Left forelimb (tissue), 1 donor: ENCODE results near the gene CD2.

Experiments
- DNase-seq: peaks from one replicate; pipeline ENCODE4 v3.0.0-alpha.2; 2018; ENCODE audit warnings: low spot score

The CD2 gene, protein sequence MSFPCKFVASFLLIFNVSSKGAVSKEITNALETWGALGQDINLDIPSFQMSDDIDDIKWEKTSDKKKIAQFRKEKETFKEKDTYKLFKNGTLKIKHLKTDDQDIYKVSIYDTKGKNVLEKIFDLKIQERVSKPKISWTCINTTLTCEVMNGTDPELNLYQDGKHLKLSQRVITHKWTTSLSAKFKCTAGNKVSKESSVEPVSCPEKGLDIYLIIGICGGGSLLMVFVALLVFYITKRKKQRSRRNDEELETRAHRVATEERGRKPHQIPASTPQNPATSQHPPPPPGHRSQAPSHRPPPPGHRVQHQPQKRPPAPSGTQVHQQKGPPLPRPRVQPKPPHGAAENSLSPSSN

DNA sequence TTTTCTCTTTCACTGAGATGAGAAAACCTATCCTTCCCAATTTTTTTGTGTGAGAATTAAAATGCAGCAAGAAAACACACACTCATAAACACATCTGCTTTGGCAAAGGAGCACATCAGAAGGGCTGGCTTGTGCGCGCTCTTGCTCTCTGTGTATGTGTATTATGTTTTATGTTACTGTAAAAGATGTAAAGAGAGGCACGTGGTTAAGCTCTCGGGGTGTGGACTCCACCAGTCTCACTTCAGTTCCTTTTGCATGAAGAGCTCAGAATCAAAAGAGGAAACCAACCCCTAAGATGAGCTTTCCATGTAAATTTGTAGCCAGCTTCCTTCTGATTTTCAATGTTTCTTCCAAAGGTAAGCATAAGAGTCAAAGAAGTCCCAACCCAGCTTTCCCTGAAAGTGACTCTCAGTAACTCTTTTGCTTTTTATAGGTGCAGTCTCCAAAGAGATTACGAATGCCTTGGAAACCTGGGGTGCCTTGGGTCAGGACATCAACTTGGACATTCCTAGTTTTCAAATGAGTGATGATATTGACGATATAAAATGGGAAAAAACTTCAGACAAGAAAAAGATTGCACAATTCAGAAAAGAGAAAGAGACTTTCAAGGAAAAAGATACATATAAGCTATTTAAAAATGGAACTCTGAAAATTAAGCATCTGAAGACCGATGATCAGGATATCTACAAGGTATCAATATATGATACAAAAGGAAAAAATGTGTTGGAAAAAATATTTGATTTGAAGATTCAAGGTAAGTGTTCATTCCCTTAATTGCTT is at the start of gene CD2:
Gene CD2, plus strand, starts transcription at position 233 of the 780 bp plus-strand sequence. Its CDS starts 63 bp downstream, at position 296.
- no peak for DNase-seq

DNA sequence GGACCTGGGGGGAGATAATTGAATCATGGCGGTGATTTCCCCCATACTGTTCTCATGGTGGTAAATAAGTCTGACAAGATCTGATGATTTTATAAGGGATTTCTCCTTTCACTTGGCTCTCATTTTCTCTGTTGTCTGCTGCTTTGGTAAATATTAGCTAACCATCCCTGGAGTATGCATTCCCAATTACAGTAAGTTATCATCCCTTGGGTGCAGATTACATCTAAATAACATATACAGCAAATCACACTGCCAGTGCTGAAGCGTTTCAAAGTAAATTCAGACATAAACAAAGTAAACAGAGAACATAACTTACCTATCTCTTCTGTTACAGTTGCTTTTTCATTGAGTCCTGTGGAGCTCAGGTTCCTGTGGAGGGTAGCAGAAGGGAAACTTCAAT is 48.1 kb upstream of the CD2 start:
- DNase-seq = no peak

DNA sequence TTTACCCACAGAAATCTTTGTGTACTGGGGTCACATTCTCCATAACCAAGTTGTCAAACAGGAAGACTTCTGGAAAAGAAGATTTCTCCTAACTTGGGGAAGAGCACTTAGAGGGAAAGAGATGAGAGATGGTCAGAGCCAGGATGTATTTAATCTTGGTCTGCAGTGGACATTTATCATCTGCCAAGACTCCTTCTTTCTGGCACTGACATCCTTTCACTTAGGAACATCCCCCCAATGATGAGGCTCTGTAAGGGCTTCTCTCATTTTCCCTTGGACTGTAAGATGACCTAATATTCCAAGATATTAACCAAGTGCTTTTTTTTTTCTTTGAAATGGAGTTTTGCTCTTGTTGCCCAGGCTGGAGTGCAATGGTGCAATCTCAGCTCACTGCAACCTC is 47.4 kb upstream of the CD2 start:
- no peak for DNase-seq

DNA sequence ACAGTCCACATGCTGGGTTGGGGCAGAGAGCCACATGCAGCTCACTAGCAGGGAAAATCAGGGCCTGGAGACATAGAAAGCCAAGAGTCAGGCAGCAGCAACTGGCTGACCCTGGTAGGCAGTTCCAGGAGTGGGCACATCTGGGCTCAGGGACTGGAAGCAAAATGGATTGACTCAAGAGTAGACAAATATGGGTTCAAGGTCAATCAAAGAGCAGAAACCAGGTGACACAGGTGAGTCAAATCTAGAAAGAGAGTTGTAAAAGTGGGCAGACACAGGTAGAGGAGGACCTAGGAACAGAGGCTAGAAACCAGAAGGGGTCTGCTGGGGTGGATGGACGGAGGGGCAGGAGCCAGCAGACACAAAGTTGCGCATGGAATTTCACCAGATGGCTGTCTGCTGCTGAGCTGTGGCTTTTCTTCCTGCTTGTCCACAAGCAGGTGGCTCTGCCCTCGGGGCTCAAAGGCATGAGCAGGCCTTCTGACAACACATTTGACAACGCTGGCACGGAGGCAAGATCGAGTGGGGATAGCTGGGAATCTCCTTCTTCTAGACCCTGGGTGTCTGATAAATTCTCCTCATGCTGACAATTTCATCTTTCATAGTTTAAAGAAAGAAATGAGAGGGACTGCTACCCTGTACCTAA is 45.9 kb upstream of the CD2 start:
- no peak for DNase-seq

DNA sequence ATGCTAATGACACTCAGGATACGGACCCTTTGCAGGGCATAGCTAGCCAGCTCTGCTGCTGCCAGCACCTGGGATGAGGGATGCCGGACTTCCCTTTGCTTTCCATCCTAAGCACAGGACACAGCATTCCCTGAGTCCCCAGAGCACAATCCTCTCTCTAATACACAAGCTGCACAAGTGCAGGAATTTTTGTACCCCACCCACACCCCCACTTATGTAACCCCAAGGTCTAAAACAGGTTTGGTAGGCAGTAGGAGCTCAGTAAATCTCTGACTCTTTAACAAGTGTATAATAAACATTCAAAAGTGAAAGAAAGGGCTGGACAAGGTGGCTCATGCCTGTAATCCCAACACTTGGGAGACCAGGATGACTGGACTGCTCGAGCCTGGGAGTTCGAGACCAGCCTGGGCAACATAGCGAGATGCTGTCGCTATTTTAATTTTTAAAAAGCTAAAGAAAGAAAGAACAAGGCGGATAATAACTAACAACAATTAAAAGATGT is 44.5 kb upstream of the CD2 start:
- DNase-seq = no peak

DNA sequence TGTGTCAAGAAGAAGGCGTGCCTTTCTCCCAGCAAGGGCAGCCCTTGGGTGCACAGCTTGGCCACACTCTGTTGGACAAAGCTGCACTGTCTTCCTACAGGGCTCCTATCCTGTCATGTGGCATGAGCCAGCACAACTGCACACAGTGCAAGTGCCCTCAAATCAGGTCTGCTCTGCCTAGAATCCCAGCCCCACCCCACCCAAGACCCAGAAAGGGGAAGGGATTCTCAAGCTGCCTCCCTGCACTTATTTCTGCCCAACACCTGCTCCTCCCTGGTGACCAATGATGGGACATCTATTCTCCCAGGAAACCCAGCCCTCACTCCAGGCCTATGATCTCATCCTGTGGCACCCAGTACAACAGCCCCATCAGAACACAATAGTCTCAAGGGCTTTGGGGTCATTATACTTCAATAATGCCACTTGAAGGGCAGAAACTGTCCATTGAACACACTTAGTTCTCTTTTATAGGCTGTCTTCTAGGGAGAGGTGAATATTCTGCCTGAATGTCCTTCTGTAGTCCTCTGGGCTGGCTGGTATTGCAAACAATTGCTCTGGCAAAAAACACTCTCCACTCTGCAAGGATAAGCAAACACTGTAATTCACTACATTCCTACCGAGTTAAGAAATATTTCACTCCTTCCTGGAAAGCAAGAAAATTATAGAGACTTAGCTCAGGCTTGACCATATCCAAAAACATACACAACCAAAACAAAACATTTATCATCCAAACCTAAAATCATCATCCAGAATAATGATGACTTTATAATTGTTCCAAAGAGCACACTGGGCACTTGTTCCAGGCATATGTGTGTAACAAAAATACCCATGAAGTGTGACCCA is 43.6 kb upstream of the CD2 start:
- no peak for DNase-seq

DNA sequence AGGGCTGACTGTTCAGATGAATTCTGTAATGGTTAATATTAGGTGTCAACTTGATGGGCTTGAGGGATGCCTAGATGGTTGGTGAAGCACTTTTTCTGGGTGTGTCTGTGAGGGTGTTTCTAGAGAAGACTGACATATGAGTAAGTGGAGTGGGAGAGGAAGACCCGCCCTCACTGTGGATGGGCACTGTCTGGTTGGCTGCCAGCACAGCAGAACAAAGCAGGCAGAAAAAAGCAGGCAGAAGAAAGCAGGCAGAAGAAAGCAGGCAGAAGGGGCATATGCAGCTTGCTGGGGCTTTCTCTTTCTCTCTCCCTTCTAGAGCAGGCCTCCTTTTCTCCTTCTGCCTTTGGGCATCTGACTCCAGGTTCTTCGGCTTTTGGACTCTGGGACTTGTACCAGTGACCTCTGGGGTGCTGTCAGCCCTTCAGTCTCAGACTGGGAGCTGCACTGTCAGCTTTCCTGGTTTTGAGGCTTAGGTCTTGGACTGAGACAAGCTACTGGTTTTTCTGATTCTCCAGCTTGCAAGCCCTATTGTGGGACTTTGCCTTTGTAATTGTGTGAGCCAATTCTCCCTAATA is 42.9 kb upstream of the CD2 start:
- DNase-seq = no peak

DNA sequence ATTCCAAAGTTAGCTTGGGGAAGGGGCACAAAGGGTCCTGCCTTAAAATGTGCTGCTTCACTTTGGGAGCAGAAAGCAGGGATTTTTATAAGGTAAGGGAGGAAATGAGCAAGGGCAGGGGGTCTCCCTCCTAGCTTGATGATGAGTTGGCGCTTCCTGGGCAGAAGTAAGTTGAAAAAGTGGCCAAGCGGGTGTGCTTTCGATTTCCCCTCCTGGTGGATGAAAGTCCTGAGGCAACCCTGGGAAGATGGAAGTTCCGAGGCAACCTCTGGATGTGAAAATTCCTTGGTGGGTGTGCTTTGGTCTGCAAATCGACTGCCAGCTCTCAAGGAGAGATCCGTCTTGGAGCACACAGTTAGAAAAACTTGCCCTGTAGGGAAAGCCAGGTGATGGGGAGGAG is 41.7 kb upstream of the CD2 start:
- DNase-seq = no peak

DNA sequence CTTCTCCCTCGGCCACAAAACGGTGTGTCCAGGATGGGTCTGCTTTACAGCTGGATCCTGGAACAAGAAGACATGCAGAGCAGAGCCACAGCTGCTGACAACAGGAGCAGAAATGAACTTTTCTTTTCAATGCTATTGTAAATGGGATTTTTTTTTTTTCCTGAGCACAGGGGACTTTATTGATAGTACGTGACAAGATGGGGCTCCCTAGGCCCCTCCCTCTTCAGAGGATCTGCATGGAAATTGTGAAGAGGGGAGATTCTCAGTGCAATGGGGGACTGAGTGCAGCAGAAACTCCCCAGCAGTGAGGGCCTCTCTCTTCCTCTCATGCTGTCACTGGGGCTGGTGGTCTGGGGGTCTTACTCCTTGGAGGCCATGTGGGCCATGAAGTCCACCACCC is 40.8 kb upstream of the CD2 start:
- DNase-seq = no peak

DNA sequence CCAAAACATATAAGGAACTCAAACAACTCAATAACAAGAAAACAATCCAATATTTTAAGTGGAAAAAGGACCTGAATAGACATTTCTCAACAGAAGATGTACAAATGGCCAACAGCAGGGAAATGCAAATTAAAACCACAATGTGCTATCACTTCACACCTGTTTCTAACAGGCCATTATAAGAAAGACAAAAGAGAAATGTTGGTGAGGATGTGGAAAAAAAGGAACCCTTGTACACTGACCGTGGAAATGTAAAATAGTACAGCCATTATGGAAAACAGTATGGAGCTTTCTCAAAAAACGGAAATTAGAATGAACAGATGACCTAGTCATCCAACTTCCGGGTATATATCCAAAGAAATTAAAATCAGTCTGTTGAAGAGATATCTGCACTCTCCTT is 37.8 kb upstream of the CD2 start:
- DNase-seq = no peak

DNA sequence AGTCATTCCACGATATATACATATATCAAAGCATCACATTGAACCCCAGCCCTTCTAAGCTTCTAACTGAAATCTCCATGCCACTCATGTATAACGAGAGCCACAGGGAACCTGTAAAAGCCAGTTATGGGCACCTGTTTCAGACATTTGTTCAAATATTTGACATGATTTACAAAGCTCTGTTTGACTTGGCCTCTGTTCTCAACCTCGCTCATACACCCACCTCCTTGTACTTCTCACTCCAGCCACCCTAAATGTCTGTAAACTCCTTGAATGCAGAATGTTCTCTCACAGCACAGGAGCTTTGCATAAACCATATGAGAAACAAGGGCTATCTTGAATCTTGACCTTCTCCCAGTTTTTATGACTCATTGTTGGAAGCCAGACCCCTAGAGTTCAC is 36.9 kb upstream of the CD2 start:
- no peak for DNase-seq

DNA sequence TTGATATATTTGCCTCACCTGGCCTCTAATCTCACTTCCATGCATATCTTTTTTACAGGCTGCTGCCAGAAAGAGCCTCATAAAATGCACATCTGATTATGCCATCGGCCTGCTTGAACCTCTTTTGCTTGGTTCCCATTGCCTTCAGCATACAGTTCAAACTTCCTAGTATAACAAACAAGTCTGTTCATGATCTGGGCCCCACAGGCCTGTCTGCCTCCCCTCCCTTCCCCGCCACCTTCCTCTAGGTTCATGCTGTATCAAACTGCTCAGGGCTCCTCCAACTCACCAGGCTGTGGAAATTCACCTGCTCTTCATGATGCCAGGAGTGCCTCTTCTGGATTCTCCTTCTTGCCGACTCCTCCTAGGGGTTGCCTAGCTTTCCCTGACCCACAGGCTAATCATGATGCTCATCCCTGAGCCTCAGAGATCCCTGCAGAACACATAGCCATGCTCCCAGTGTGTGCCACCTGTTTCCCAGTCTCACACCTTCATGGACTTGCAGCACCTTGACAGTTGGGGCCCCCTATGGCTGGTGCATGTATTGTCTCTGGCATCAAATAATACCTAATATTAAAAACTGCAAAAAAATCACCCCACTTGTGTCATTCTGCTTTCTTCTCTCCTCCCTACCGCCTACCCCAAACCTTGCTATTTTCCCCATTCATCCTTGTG is 33.7 kb upstream of the CD2 start:
- DNase-seq = no peak

DNA sequence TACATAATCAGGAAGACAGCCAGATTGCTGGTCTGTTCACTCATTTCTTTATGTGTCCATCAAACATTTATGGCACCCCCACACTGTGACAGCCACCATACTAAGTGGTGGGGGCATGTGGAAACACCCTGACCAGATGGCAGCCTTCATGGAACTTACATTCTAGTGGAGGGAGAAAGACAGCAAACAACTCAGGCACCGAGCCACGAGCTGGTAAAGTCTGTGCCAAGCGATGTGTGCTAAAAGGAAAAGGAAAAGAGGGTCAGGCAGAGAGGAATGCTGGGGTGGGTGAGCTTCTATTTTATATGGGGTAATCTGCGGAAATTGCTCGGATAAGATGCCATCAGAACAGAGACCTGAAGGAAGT is 33.2 kb upstream of the CD2 start:
- no peak for DNase-seq

DNA sequence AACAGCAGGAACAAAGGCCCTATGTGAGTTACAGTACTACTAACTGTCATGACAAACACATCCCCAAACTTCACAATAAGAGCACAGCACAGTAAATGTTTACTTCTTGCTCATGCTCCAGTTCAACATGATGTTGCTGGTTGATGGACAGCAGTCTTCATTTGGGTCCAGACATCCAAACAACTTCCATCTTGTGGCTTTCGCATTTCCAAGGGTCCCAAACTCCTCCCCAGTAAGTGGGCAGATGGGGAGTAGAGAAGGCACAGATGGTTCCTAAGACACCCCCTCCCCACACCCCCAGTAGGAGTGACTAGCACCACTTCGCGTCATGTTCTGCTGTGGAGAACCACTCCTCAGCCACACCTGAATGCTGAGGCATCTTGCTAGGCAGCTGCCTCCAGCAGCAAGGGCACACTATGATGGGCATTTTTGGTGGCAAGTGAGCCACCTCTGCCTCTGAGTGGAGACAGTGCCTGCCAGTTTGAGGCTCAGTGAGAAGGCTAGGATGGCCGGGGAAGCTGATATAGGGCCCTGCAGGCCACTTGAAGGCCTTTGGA is 32.7 kb upstream of the CD2 start:
- DNase-seq = no peak

DNA sequence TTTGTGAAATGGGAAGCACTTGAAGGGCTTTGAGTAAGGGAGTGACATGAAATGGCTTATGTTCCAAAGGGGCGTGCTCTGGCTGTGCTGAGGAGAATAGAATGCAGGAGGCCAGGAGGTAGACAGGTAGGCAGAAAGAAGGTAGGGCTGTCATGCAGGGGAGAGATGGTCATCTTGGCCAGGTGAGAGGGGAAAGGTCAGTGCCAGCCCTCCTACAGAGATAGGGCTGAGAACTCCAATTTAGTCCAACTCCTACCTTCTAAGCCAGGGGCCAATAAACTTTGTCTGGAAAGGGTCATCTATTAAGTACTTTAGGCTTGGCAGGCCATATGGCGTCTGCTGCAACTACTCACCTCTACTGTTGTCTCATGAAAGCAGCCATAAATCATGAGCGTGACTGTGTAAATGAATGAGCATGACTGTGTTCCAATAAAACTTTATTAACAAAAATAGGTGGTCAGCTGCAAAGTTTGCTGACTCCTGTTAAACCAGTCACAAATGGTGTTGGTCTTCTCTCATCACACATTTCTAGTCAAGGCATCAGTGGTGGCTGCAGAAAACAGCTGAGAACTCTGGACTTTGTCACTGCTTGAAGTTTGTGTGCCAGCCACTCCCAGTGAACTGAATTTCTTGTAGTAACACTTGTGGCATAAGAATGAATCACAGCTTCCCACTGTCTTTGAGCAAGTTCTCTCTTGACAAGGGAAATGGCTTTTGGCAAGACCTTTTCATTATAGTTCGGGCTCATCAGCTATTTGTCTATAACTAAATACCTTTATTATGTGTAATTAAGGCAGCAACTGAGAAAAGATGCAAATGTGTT is 32.0 kb upstream of the CD2 start:
- no peak for DNase-seq

DNA sequence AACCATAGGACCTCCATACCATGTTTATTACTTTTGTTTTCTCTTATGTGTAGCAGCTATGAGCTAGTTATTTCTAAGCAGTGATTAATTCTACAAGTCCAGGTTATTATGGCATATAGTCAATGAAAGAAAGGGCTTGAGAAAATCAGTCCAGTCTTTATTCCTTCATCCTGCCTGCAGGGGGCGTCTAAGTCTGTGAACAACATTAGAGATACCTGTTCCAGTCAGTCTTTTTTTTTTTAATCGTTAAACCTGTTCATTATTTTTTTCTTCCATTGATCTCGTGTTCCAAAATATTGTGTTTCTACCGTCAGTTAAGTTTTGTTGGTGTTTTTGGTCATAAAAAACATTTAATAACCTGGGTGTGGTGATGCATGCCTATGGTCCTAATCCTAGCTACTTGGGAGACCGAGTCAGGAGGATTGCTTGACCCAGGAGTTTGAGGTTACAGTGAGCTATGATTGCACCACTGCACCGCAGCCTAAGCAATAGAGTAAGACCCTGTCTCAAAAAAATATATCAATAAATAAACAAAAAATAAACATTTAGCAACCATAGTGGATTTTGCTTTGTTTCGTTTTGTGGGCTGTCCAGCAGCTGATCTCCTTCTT is 29.4 kb upstream of the CD2 start:
- no peak for DNase-seq

DNA sequence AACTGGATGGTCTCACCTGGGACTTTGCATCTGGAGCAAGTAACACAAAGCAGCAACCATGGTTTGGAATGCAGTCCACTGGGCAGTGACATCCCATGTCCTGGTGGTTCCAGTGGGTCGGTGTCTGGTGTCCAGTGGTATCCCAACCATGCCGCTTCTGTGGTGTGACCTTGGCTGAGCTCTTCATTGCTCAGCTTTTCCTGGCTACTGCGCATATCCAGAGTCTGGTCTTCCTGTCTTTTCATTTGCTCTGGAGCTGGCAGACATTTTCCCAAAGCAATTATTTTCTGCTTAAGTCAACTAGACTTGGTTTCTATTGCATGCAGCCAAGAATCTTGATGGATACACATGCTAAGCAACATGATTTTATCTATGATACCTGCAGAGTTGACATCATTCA is 28.4 kb upstream of the CD2 start:
- no peak for DNase-seq

DNA sequence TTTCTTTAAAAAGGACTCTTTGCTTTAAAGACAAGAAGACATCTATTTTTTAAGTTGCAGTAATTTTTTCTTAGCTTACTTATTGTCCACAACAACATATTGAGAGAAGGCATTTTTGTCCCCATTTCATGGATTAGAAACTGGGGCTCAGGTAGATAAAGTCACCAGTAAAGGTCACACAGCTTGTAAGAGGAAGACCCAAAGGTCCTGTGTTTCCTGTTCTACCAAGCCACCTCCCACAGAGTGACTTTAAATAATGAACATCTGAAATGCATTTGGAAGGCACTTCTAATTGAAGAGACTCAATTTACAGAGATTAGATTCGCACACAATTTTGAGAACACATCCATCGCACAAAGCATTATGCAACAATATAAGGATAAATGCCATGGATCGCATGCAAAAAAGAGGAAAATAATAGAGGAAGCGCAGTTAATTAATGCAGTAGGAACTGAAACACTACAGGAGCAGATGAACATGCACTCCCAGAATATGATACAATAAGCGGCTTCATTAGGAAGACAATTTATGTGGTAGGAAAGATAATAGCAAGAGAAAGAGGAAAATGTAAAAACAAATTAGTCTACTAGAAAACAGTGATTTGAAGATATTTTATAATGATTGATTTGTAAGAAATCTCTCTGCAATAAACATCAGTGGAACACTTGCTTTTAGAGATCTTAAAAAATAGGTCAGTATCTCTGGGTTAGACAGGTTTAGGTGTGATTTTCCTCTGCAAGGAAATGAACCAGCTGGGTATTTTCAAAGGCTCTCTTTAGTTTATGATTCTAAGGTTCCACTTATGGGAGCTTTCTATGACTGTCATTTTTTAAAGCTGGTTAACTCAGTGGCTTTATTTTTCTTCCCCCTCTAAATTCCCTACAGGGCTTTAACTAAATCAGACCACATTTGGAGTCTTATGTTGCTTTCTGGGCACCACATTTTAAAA is 27.1 kb upstream of the CD2 start:
- DNase-seq = no peak
